Measurements from ENCODE around the gene SLC16A5.

DNA sequence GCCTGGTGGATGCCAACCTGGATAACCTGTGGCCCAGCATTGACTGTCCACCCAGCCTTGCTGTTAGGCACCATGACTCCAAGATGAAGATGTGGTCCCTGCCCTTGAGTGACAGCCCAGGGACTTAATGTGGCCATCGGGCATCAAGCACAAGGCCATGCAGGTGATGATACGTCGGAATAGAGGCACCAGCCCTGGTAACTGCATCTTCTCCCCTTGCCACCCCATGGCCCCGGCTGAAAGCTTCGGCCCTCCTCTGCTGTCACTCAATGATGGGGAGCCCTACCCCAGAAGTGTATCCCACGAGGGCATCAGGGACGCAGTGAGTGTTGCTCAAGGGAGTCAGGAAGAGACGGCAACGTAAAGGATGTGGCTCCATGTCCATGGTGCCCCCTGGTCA is 41.8 kb downstream of the SLC16A5 start:
- TF ChIP-seq CTCF (IDR thresholded peaks at IDR 0.05; ENCODE audit: low read length), result no peak
- no peak for TF ChIP-seq EZH2 (optimal IDR thresholded peaks at IDR 0.05; ENCODE audit: low read depth, low read length)

Data from MM.1S (cell line).